NCI-H2107 treated with DMSO at 0.1 percent for 48 hours (cell line): ENCODE data around the gene TMEM154.
A peak's percentile ranks its signal among the peaks of the same experiment; 100 is the strongest.
"Not testable (repeated sequence)": the region's sequence is repeated elsewhere in the genome, so short reads cannot be mapped to it uniquely, and the experiment has no call there.

ENCODE experiments used
- DNase-seq: peaks from one replicate; lab custom pipeline; 2025; ENCODE audit not compliant: unreplicated experiment; lab: John Stamatoyannopoulos, UW

TMEM154 gene

GRCh38 chr4:152672206-152673092 lies 7.3 kb downstream of the TMEM154 start:
- no peak for DNase-seq

GRCh38 chr4:152668338-152668964 lies 11.3 kb downstream of the TMEM154 start:
- no peak for DNase-seq

GRCh38 chr4:152667781-152668180 lies 12.0 kb downstream of the TMEM154 start:
- no peak for DNase-seq

GRCh38 chr4:152666946-152667345 lies 12.9 kb downstream of the TMEM154 start:
- no peak for DNase-seq

- no peak for DNase-seq
Observed at GRCh38 chr4:152665691-152666395, 14.0 kb downstream of the TMEM154 start.

- DNase-seq: not testable (repeated sequence)
Observed at GRCh38 chr4:152664067-152664378, 15.8 kb downstream of the TMEM154 start.

- no peak for DNase-seq
Observed at GRCh38 chr4:152663203-152664066, 16.4 kb downstream of the TMEM154 start.

- DNase-seq: no peak
Observed at GRCh38 chr4:152661649-152662048, 18.1 kb downstream of the TMEM154 start.

- no peak for DNase-seq
Observed at GRCh38 chr4:152660526-152660925, 19.3 kb downstream of the TMEM154 start.

- DNase-seq: no peak
Observed at GRCh38 chr4:152659806-152660205, 20.0 kb downstream of the TMEM154 start.

- no peak for DNase-seq
Observed at GRCh38 chr4:152657657-152658056, 22.1 kb downstream of the TMEM154 start.

GRCh38 chr4:152655272-152656129 lies 24.3 kb downstream of the TMEM154 start:
- no peak for DNase-seq

GRCh38 chr4:152652102-152652501 lies 27.7 kb downstream of the TMEM154 start:
- no peak for DNase-seq

GRCh38 chr4:152651473-152652060 lies 28.2 kb downstream of the TMEM154 start:
- DNase-seq: no peak

- no peak for DNase-seq
Observed at GRCh38 chr4:152646221-152646620, 33.6 kb downstream of the TMEM154 start.

GRCh38 chr4:152644130-152644529 lies 35.7 kb downstream of the TMEM154 start:
- no peak for DNase-seq

- DNase-seq: no peak
Observed at GRCh38 chr4:152643153-152644035, 36.4 kb downstream of the TMEM154 start.

GRCh38 chr4:152640058-152640921 lies 39.5 kb downstream of the TMEM154 start:
- DNase-seq: peak; percentile 53
